IMR-90 (cell line): ENCODE data around the gene RPE. TPM values are rescaled to one million over a fixed set of nuclear protein-coding genes. Genes with fewer than 3 reads are reported as not detected.

Experiments
- ATAC-seq: fragments of 200-7000 bp; cut with Tn5 transposase; 2 replicates; pipeline ENCODE4 v1.9.1; 2020; ENCODE audit warnings: low read depth, mild to moderate bottlenecking, moderate library complexity
- BruUV-seq: library from RNA; stranded (reverse); fragments of 400-500 nt; replicated peaks from 2 replicates; lab custom pipeline; 2021; lab: Mats Ljungman, UMichigan
- CTCF ChIA-PET: fragments of 300-600 bp; formaldehyde crosslinking; extraction: SDS; loops from one replicate; lab custom pipeline; 2021; ENCODE audit warnings: antibody characterized with exemption; lab: Yijun Ruan, JAX
- POLR2A ChIA-PET: fragments of 300-600 bp; sonication (Branson Sonifier 250); formaldehyde crosslinking; loops from one replicate; lab custom pipeline; 2022; ENCODE audit warnings: antibody characterized with exemption; ENCODE audit not compliant: unreplicated experiment; lab: Charles Lee
- DNase-seq: peaks from one replicate; pipeline ENCODE4 v3.0.0; 2013
- H2AFZ ChIP-seq: replicated peaks from 2 replicates; pipeline ENCODE3; 2013; ENCODE audit warnings: low read length, mild to moderate bottlenecking; ENCODE audit not compliant: poor library complexity
- H2AK5ac ChIP-seq: 2 replicates; pipeline ENCODE4 v1.6.1; 2013; ENCODE audit warnings: low read depth, low read length, inconsistent platforms
- H2AK9ac ChIP-seq: replicated peaks from 2 replicates; pipeline ENCODE3; 2013; ENCODE audit warnings: mild to moderate bottlenecking, low read depth, low read length, moderate library complexity; ENCODE audit not compliant: poor library complexity
- H2BK120ac ChIP-seq: 2 replicates; pipeline ENCODE4 v1.6.1; 2013; ENCODE audit warnings: low read depth, low read length, inconsistent platforms
- H2BK15ac ChIP-seq: 3 replicates; pipeline ENCODE4 v1.6.1; 2013; ENCODE audit warnings: low read depth, low read length, inconsistent platforms
- H2BK20ac ChIP-seq: 2 replicates; pipeline ENCODE4 v1.6.1; 2013; ENCODE audit warnings: low read depth, mild to moderate bottlenecking, inconsistent platforms, low read length, moderate library complexity
- H2BK5ac ChIP-seq: 2 replicates; pipeline ENCODE4 v1.6.1; 2013; ENCODE audit warnings: mild to moderate bottlenecking, low read depth, low read length, inconsistent platforms; ENCODE audit not compliant: poor library complexity, severe bottlenecking
- H3K14ac ChIP-seq: replicated peaks from 2 replicates; pipeline ENCODE4 v1.6.1; 2013; ENCODE audit warnings: low read depth, low read length, inconsistent platforms
- H3K18ac ChIP-seq: 2 replicates; pipeline ENCODE4 v1.6.1; 2013; ENCODE audit warnings: low read depth, low read length, control low read depth
- H3K23ac ChIP-seq: 2 replicates; pipeline ENCODE4 v1.6.1; 2013; ENCODE audit warnings: low read depth, low read length, inconsistent platforms
- H3K27ac ChIP-seq: 2 replicates; pipeline ENCODE4 v1.5.1; 2013; ENCODE audit warnings: mild to moderate bottlenecking, control low read depth, low read length; ENCODE audit not compliant: insufficient read depth
- H3K27me3 ChIP-seq: 2 replicates; pipeline ENCODE4 v1.6.1; 2013; ENCODE audit warnings: low read length; ENCODE audit not compliant: control insufficient read depth, insufficient read depth
- H3K36me3 ChIP-seq: 2 replicates; pipeline ENCODE4 v1.6.1; 2013; ENCODE audit warnings: low read length, mixed read lengths; ENCODE audit not compliant: control insufficient read depth, insufficient read depth
- H3K4ac ChIP-seq: 2 replicates; pipeline ENCODE4 v1.6.1; 2013; ENCODE audit warnings: low read depth, low read length, inconsistent platforms
- H3K4me1 ChIP-seq: 2 replicates; pipeline ENCODE4 v1.6.1; 2013; ENCODE audit warnings: low read length, mixed read lengths; ENCODE audit not compliant: control insufficient read depth, insufficient read depth
- H3K4me2 ChIP-seq: 2 replicates; pipeline ENCODE4 v1.6.1; 2013; ENCODE audit warnings: low read depth, mild to moderate bottlenecking, control low read depth, low read length, moderate library complexity
- H3K4me3 ChIP-seq: 2 replicates; pipeline ENCODE4 v1.5.1; 2013; ENCODE audit warnings: low read depth, mild to moderate bottlenecking, control low read depth, low read length, moderate library complexity; ENCODE audit not compliant: insufficient read depth
- H3K56ac ChIP-seq: 2 replicates; pipeline ENCODE4 v1.6.1; 2013; ENCODE audit warnings: low read length, inconsistent platforms; ENCODE audit not compliant: insufficient read depth; ENCODE audit errors: extremely low read depth
- H3K79me1 ChIP-seq, 2 experiments: 2 replicates each; pipeline ENCODE4 v1.6.1; 2013; ENCODE audit warnings: low read length in 2 of 2, inconsistent platforms in 1 of 2, low read depth in 1 of 2
- H3K9ac ChIP-seq: 2 replicates; pipeline ENCODE4 v1.6.1; 2013; ENCODE audit warnings: low read depth, low read length, control low read depth
- H3K9me1 ChIP-seq: 2 replicates; pipeline ENCODE4 v1.6.1; 2013; ENCODE audit warnings: low read length, inconsistent platforms; ENCODE audit not compliant: insufficient read depth
- H3K9me3 ChIP-seq: 2 replicates; pipeline ENCODE4 v1.6.1; 2013; ENCODE audit warnings: low read length; ENCODE audit not compliant: control insufficient read depth, insufficient read depth
- H4K20me1 ChIP-seq: 2 replicates; pipeline ENCODE4 v1.6.1; 2013; ENCODE audit warnings: low read length, inconsistent platforms; ENCODE audit not compliant: insufficient read depth
- H4K5ac ChIP-seq: 2 replicates; pipeline ENCODE4 v1.6.1; 2013; ENCODE audit warnings: mild to moderate bottlenecking, low read depth, low read length, control low read depth
- H4K8ac ChIP-seq, 2 experiments: 2 replicates each; pipeline ENCODE4 v1.6.1; 2013; ENCODE audit warnings: low read depth in 2 of 2, low read length in 2 of 2, control low read depth in 1 of 2, inconsistent platforms in 1 of 2
- H4K91ac ChIP-seq: 2 replicates; pipeline ENCODE4 v1.6.1; 2013; ENCODE audit warnings: low read depth, low read length, inconsistent platforms; ENCODE audit not compliant: insufficient read depth
- BHLHE40 ChIP-seq: fragments of 150-350 bp; IDR thresholded peaks from 2 replicates; pipeline ENCODE4 v1.6.1; 2016; ENCODE audit warnings: mild to moderate bottlenecking, low read depth, low read length
- CEBPB ChIP-seq: IDR thresholded peaks from 2 replicates; pipeline ENCODE4 v1.6.1; 2012; ENCODE audit warnings: low read depth, low read length, improper control_type of control experiment
- CTCF ChIP-seq: conservative IDR thresholded peaks from 2 replicates; pipeline ENCODE4 v1.5.1; 2012; ENCODE audit warnings: mild to moderate bottlenecking, low read depth, low read length, improper control_type of control experiment
- ELK1 ChIP-seq: fragments of 150-350 bp; IDR thresholded peaks from 2 replicates; pipeline ENCODE4 v1.6.1; 2016; ENCODE audit warnings: low read depth, mild to moderate bottlenecking, low read length, moderate library complexity, borderline replicate concordance
- FOS ChIP-seq: fragments of 150-350 bp; IDR thresholded peaks from 2 replicates; pipeline ENCODE4 v1.6.1; 2016; ENCODE audit warnings: low read depth, low read length
- MAFK ChIP-seq: IDR thresholded peaks from 2 replicates; pipeline ENCODE4 v1.6.1; 2012; ENCODE audit warnings: low read depth, low read length, improper control_type of control experiment
- MAZ ChIP-seq: IDR thresholded peaks from 2 replicates; pipeline ENCODE4 v1.6.1; 2012; ENCODE audit warnings: low read depth, mild to moderate bottlenecking, low read length, improper control_type of control experiment, moderate library complexity, borderline replicate concordance
- MXI1 ChIP-seq: IDR thresholded peaks from 2 replicates; pipeline ENCODE4 v1.6.1; 2012; ENCODE audit warnings: low read depth, mild to moderate bottlenecking, low read length, moderate library complexity, borderline replicate concordance
- NFE2L2 ChIP-seq: fragments of 150-350 bp; IDR thresholded peaks from 2 replicates; pipeline ENCODE4 v1.6.1; 2016; ENCODE audit warnings: low read depth, mild to moderate bottlenecking, low read length
- POLR2A ChIP-seq: IDR thresholded peaks from 2 replicates; pipeline ENCODE4 v1.6.1; 2012; ENCODE audit warnings: mild to moderate bottlenecking, low read depth, low read length
- RCOR1 ChIP-seq: IDR thresholded peaks from 2 replicates; pipeline ENCODE4 v1.6.1; 2012; ENCODE audit warnings: mild to moderate bottlenecking, low read length, improper control_type of control experiment; ENCODE audit not compliant: insufficient replicate concordance
- SMC3 ChIP-seq: fragments of 150-350 bp; IDR thresholded peaks from 2 replicates; pipeline ENCODE4 v1.6.1; 2016; ENCODE audit warnings: low read depth, mild to moderate bottlenecking, antibody characterized with exemption, low read length, moderate library complexity
- USF2 ChIP-seq: fragments of 150-350 bp; IDR thresholded peaks from 2 replicates; pipeline ENCODE4 v1.6.1; 2017; ENCODE audit warnings: mild to moderate bottlenecking, antibody characterized with exemption, low read length, low read depth
- WGBS, 2 experiments: methylation state at CpG; one replicate each; pipeline versions ENCODE4 v1.1.5 to v1.1.7; 2013; ENCODE audit warnings: missing lambda C conversion rate in 2 of 2; ENCODE audit not compliant: insufficient read length in 1 of 2; ENCODE audit errors: extremely low coverage in 2 of 2; 5-methylcytosine and 5-hydroxymethylcytosine counted together
- dilution Hi-C: fragments of 300-500 bp; cut with HindIII; formaldehyde crosslinking; loops from one replicate; pipeline ENCODE4 v1.14.3; 2018; ENCODE audit warnings: low sequenced_read_pairs; ENCODE audit not compliant: unreplicated experiment
- in situ Hi-C: fragments of 300-500 bp; cut with MboI; formaldehyde crosslinking; loops from 3 replicates; pipeline ENCODE4 v1.14.3; 2019; ENCODE audit warnings: low sequenced_read_pairs, inconsistent platforms, mixed read lengths
- intact Hi-C: fragments of 100-400 bp; cut with micrococcal nuclease; formaldehyde crosslinking; loops from 2 replicates; pipeline ENCODE4 v1.10.0; 2022
- polyA plus RNA-seq, 3 experiments: library from polyadenylated mRNA; depleted of rRNA; stranded (reverse); fragments of >200 nt; gene quantifications; 2 replicates each; pipeline ENCODE4 v1.2.3, GENCODE V29; 2012; ENCODE audit warnings: low replicate concordance in 1 of 3
- total RNA-seq: library from RNA; depleted of rRNA; stranded (reverse); fragments of >200 nt; gene quantifications from 2 replicates; pipeline ENCODE4 v1.2.3, GENCODE V29; 2012

RPE gene
- total and polyA plus RNA-seq, 2 of the 4 experiments (the other 2 are of a cell fraction): 66.7 to 339 TPM

DNA sequence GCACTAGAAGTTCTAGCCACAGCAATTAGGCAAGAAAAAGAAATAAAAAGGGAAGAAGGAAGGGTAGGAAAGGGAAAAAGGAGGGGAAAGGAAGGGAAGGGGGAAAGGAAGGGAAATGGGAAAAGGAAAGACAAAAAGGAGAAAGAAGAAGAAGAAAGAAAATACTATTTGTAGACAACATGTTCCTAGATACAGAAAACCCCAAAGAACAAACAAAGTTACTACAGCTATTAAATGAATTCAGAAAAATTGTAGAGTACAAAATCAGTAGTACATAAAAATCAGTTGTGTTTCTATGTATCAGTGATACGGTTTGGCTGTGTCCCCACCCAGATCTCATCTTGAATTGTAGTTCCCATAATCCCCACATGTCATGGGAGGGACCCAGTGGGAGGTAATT is 52.3 kb downstream of the RPE start:
- Histone ChIP-seq H3K23ac (no peak overlapping the region), H3K4me1 (no peaks in the 10 kb centered on the region), H4K20me1 (no peaks in the 10 kb centered on the region), H3K9ac (no peak overlapping the region), H3K9me3 (no peaks in the 10 kb centered on the region), H3K4ac (no peak overlapping the region), H4K5ac (no peak overlapping the region), H3K14ac (no peak overlapping the region), H2AK5ac (no peak overlapping the region), H3K4me3 (no peak overlapping the region), H4K8ac (no peak overlapping the region), H4K91ac (no peak overlapping the region), H2AFZ (no peak overlapping the region), H3K9me1 (no peaks in the 10 kb centered on the region), H3K36me3 (no peaks in the 10 kb centered on the region), H3K79me1 (no peaks in the 10 kb centered on the region), H3K27me3 (no peaks in the 10 kb centered on the region), H2AK9ac (no peak overlapping the region), H3K4me2 (no peak overlapping the region), H2BK15ac (no peak overlapping the region), H2BK20ac (no peak overlapping the region), H2BK5ac (no peak overlapping the region), H2BK120ac (no peak overlapping the region), H3K56ac (no peak overlapping the region), H3K27ac (no peak overlapping the region), H3K18ac (no peak overlapping the region)
- intact Hi-C loops (no loop called here), dilution Hi-C loops (no loop called here), in situ Hi-C loops (no loop called here)
- TF ChIP-seq CTCF: no peak
- no peak for TF ChIP-seq POLR2A
- no peak for TF ChIP-seq MAZ
- TF ChIP-seq MXI1: no peak
- TF ChIP-seq USF2: no peak
- no peak for TF ChIP-seq ELK1
- TF ChIP-seq CEBPB: no peak
- no peak for TF ChIP-seq MAFK
- no peak for TF ChIP-seq BHLHE40
- no peak for TF ChIP-seq RCOR1
- TF ChIP-seq SMC3: no peak
- no peak for TF ChIP-seq FOS
- TF ChIP-seq NFE2L2: no peak
- ATAC-seq (no peak), DNase-seq (no peak)
- CTCF ChIA-PET: no interaction called here
- no CpG with 5 or more reads among the region's 1 CpG for WGBS, 2 experiments
- POLR2A ChIA-PET: no interaction called here
- BruUV-seq: no TSS peak
